Measurements from ENCODE around the gene DNALI1. TPM values are rescaled to one million over a fixed set of nuclear protein-coding genes. Genes with fewer than 3 reads are reported as not detected.

DNALI1 gene
- total RNA-seq, 4 donors from 2014 or later, result 0.26 to 13.9 (median 3.9) TPM

DNA sequence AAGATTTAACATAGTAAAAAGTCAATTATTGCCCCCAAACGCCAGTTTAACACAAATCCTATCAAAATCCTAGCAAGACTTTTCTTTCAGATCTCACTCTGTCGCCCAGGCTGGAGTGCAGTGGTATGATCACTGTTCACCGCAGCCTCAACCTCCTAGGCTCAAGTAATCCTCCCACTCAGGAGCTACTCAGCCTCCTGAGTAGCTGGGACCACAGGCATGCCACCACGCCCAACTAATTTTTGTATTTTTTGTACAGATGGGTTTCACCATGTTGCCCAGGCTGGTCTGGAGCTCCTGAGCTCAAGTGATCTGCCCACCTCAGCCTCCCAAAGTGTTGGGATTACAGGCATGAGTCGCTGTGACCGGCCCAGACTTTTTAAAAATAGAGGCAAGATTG is 7.4 kb upstream of the DNALI1 start:
- TF ChIP-seq, protein P1, sequence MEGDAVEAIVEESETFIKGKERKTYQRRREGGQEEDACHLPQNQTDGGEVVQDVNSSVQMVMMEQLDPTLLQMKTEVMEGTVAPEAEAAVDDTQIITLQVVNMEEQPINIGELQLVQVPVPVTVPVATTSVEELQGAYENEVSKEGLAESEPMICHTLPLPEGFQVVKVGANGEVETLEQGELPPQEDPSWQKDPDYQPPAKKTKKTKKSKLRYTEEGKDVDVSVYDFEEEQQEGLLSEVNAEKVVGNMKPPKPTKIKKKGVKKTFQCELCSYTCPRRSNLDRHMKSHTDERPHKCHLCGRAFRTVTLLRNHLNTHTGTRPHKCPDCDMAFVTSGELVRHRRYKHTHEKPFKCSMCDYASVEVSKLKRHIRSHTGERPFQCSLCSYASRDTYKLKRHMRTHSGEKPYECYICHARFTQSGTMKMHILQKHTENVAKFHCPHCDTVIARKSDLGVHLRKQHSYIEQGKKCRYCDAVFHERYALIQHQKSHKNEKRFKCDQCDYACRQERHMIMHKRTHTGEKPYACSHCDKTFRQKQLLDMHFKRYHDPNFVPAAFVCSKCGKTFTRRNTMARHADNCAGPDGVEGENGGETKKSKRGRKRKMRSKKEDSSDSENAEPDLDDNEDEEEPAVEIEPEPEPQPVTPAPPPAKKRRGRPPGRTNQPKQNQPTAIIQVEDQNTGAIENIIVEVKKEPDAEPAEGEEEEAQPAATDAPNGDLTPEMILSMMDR (IDR thresholded peaks at IDR 0.05), result no peak
- TF ChIP-seq POLR2A (IDR thresholded peaks at IDR 0.05), result no peak
- H3K9me3 ChIP-seq, result no peaks in the 10 kb centered on the region
- H3K4me3 ChIP-seq, result no peak overlapping the region
- intact Hi-C loops (cut with DNase I; ENCODE audit: low total_unique reads), result no loop called here
- peaks cover 4 to 8% of the 10 kb centered on the region in 2 donors for H3K4me1 ChIP-seq
- no peak for DNase-seq
- H3K27ac ChIP-seq, result no peak overlapping the region
- H3K27me3 ChIP-seq, result no peaks in the 10 kb centered on the region
- no peaks in the 10 kb centered on the region for H3K36me3 ChIP-seq

DNA sequence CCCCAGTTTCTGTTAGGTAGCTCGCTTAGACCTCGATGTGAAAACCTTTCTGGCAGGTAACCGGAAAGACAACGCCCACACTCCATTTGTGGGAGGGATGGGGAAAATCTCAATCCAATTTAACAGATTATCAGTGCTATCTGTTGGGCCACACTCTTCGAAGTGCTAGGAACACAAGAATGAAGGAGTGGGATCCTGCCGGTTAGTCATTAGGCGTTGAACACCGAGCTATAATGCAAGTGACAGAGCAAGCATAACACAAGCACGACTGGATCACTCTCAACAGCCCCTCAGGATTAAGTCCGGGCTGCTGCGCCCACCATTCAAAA is 3.2 kb upstream of the DNALI1 start:
- H3K27ac ChIP-seq, result peak overlapping the region; percentile 66 to 85
- DNase-seq, result no peak
- no peaks in the 10 kb centered on the region for H3K9me3 ChIP-seq
- no peaks in the 10 kb centered on the region for H3K27me3 ChIP-seq
- peaks cover 4 to 8% of the 10 kb centered on the region in 2 donors for H3K4me1 ChIP-seq
- intact Hi-C loops (cut with DNase I; ENCODE audit: low total_unique reads), result no loop called here
- peak overlapping the region; percentile 85 to 91 for H3K4me3 ChIP-seq
- TF ChIP-seq, protein P1 (IDR thresholded peaks at IDR 0.05), result no peak
- no peak for TF ChIP-seq POLR2A (IDR thresholded peaks at IDR 0.05)
- H3K36me3 ChIP-seq, result no peaks in the 10 kb centered on the region

DNA sequence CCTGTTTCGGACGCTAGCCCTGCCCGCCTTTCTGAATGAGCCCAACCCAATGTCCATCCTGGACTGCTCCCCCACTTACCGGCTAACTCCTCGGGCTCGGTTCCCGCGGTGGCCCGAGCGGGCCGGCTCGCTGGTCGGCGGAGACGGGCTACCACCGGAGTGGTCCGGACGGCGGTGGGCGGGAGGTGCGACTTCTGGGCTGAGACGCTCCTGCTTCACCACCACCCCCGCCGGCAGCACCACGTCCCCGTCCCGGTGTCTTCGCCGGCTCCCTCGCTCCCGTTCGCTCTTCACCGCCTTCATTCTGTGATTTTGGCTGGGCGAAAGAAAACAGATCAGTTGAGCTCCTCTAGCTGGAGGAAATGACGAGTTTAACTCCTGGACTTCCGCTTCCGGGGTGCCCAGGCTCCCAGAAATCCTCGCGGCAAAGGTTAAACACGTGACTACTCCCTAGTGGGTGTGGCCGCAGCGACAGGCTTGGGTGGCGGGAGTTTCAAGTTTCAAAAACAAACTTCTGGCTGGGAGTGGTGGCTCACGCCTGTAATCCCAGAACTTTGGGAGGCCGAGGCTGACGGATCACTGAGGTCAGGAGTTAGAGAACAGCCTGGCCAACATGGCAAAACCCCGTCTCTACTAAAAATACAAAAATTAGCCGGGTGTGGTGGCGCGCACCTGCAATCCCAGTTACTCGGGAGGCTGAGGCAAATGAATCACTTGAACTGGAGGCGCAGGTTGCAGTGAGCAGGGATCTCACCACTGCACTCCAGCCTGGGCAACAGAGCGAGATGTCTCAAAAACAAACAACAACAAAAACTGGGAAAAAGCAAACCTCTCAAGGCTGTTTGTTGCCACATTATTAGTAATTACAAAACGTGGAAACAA is 2.6 kb upstream of the DNALI1 start, which contains the start of gene SNIP1:
TSS of gene SNIP1 (minus strand) at position 367 of the 882 bp plus-strand sequence. CDS start at position 303, 64 bp downstream.
- Histone ChIP-seq H3K4me3 (peak within 1 kb of the TSS; percentile 85 to 91), H3K9me3 (no peaks in the 10 kb centered on the region), H3K36me3 (no peaks in the 10 kb centered on the region), H3K27ac (peak within 1 kb of the TSS; percentile 66 to 85), H3K27me3 (no peaks in the 10 kb centered on the region), H3K4me1 (peaks cover 4 to 8% of the 10 kb centered on the region in 2 donors)
- peak; percentile 92 to 94 for DNase-seq
- TF ChIP-seq POLR2A (IDR thresholded peaks at IDR 0.05), result peak in 1 of 2 donors; percentile 71
- TF ChIP-seq, protein P1 (IDR thresholded peaks at IDR 0.05), result peak in 1 of 4 experiments; percentile 43
- intact Hi-C loops (cut with DNase I; ENCODE audit: low total_unique reads), result no loop called here

- TF ChIP-seq POLR2A (IDR thresholded peaks at IDR 0.05), result no peak
- TF ChIP-seq, protein P1 (IDR thresholded peaks at IDR 0.05), result no peak
- Histone ChIP-seq H3K4me1 (peaks cover 3 to 8% of the 10 kb centered on the region in 2 donors), H3K36me3 (no peaks in the 10 kb centered on the region), H3K27me3 (no peaks in the 10 kb centered on the region), H3K27ac (peak overlapping the region in 1 of 2 donors; percentile 79), H3K4me3 (peak overlapping the region; percentile 34 to 36), H3K9me3 (no peaks in the 10 kb centered on the region)
- intact Hi-C loops (cut with DNase I; ENCODE audit: low total_unique reads), result no loop called here
- DNase-seq, result no peak
Observed at GRCh38 chr1:37557402-37557801, 662 bp downstream of the DNALI1 start.

GRCh38 chr1:37558411-37558810 is 1.7 kb downstream of the DNALI1 start:
- TF ChIP-seq POLR2A (IDR thresholded peaks at IDR 0.05), result no peak
- TF ChIP-seq, protein P1 (IDR thresholded peaks at IDR 0.05), result no peak
- Histone ChIP-seq H3K4me3 (no peak overlapping the region), H3K27me3 (no peaks in the 10 kb centered on the region), H3K4me1 (no peaks in the 10 kb centered on the region), H3K27ac (no peak overlapping the region), H3K36me3 (no peaks in the 10 kb centered on the region), H3K9me3 (no peaks in the 10 kb centered on the region)
- intact Hi-C loops (cut with DNase I; ENCODE audit: low total_unique reads), result no loop called here
- no peak for DNase-seq

Measured in uterus (tissue), 4 donors.